ENCODE results near the gene DENND1B.

Gene DENND1B

GRCh38 chr1:197745911-197746310, 29.4 kb downstream of the DENND1B start:
- H3K4me3 ChIP-seq (ENCODE audit: low read depth, low read length): no peak overlapping the region
- TF ChIP-seq CTCF (IDR thresholded peaks at IDR 0.05; ENCODE audit: control insufficient read depth, extremely low read depth, insufficient read depth): no peak
- DNase-seq (ENCODE audit: low read depth): no peak

GRCh38 chr1:197744979-197745378, 30.3 kb downstream of the DENND1B start:
- no peak for DNase-seq (ENCODE audit: low read depth)
- H3K4me3 ChIP-seq (ENCODE audit: low read depth, low read length): no peak overlapping the region
- TF ChIP-seq CTCF (IDR thresholded peaks at IDR 0.05; ENCODE audit: control insufficient read depth, extremely low read depth, insufficient read depth): no peak

GRCh38 chr1:197743578-197743977, 31.7 kb downstream of the DENND1B start:
- no peak for DNase-seq (ENCODE audit: low read depth)
- TF ChIP-seq CTCF (IDR thresholded peaks at IDR 0.05; ENCODE audit: control insufficient read depth, extremely low read depth, insufficient read depth): no peak
- H3K4me3 ChIP-seq (ENCODE audit: low read depth, low read length): no peak overlapping the region

GRCh38 chr1:197740992-197741391, 34.3 kb downstream of the DENND1B start:
- H3K4me3 ChIP-seq (ENCODE audit: low read depth, low read length): no peak overlapping the region
- no peak for DNase-seq (ENCODE audit: low read depth)
- no peak for TF ChIP-seq CTCF (IDR thresholded peaks at IDR 0.05; ENCODE audit: control insufficient read depth, extremely low read depth, insufficient read depth)

GRCh38 chr1:197738927-197739326, 36.4 kb downstream of the DENND1B start:
- TF ChIP-seq CTCF (IDR thresholded peaks at IDR 0.05; ENCODE audit: control insufficient read depth, extremely low read depth, insufficient read depth): no peak
- no peak for DNase-seq (ENCODE audit: low read depth)
- H3K4me3 ChIP-seq (ENCODE audit: low read depth, low read length): no peak overlapping the region

GRCh38 chr1:197737916-197738315, 37.4 kb downstream of the DENND1B start:
- TF ChIP-seq CTCF (IDR thresholded peaks at IDR 0.05; ENCODE audit: control insufficient read depth, extremely low read depth, insufficient read depth): no peak
- H3K4me3 ChIP-seq (ENCODE audit: low read depth, low read length): no peak overlapping the region
- DNase-seq (ENCODE audit: low read depth): peak; percentile 3

GRCh38 chr1:197736685-197737084, 38.6 kb downstream of the DENND1B start:
- H3K4me3 ChIP-seq (ENCODE audit: low read depth, low read length): no peak overlapping the region
- DNase-seq (ENCODE audit: low read depth): no peak
- no peak for TF ChIP-seq CTCF (IDR thresholded peaks at IDR 0.05; ENCODE audit: control insufficient read depth, extremely low read depth, insufficient read depth)
